H1 (cell line): Measurements from ENCODE around the gene CCDC175. TPM values are rescaled to one million over a fixed set of nuclear protein-coding genes. Genes with fewer than 3 reads are reported as not detected.

Experiments used
- CTCF ChIA-PET: fragments of 300-600 bp; sonication (Branson Sonifier 250); formaldehyde crosslinking; loops from one replicate; lab custom pipeline; 2021; ENCODE audit not compliant: partially characterized antibody; lab: Charles Lee
- POLR2A ChIA-PET: fragments of 300-600 bp; sonication (Branson Sonifier 250); formaldehyde crosslinking; loops from one replicate; lab custom pipeline; 2021; ENCODE audit warnings: inconsistent platforms; ENCODE audit not compliant: partially characterized antibody; lab: Charles Lee
- DNase-seq, 2 experiments: peaks; one replicate each; pipeline versions ENCODE4 v3.0.0 to v3.0.0-alpha.2; 2010 to 2022; ENCODE audit warnings: low spot score in 2 of 2, low read depth in 1 of 2, mixed read lengths in 1 of 2
- FAIRE-seq: peaks from 2 replicates; lab custom pipeline; 2011; peaks lifted over from hg19 to GRCh38; lab: Jason Lieb, UNC
- H2AFZ ChIP-seq: 2 replicates; pipeline ENCODE4 v1.8.1; 2012; ENCODE audit warnings: low read length, inconsistent platforms
- H2AK5ac ChIP-seq: 2 replicates; pipeline ENCODE4 v1.6.1; 2013; ENCODE audit warnings: low read depth, low read length
- H2BK120ac ChIP-seq: replicated peaks from 2 replicates; pipeline ENCODE3; 2013; ENCODE audit warnings: low read depth, low read length, inconsistent platforms
- H2BK12ac ChIP-seq: 2 replicates; pipeline ENCODE4 v1.6.1; 2013; ENCODE audit warnings: low read depth, low read length
- H2BK15ac ChIP-seq: 2 replicates; pipeline ENCODE4 v1.6.1; 2013; ENCODE audit warnings: low read length
- H2BK20ac ChIP-seq: 2 replicates; pipeline ENCODE4 v1.6.1; 2013; ENCODE audit warnings: low read length
- H2BK5ac ChIP-seq: 2 replicates; pipeline ENCODE4 v1.6.1; 2013; ENCODE audit warnings: low read depth, low read length
- H3K14ac ChIP-seq: 2 replicates; pipeline ENCODE4 v1.6.1; 2013; ENCODE audit warnings: inconsistent platforms; ENCODE audit not compliant: insufficient read length
- H3K18ac ChIP-seq: 2 replicates; pipeline ENCODE4 v1.6.1; 2013; ENCODE audit warnings: low read length; ENCODE audit errors: extremely low read depth
- H3K23ac ChIP-seq: 2 replicates; pipeline ENCODE4 v1.6.1; 2013; ENCODE audit warnings: inconsistent platforms; ENCODE audit not compliant: insufficient read length
- H3K23me2 ChIP-seq: 2 replicates; pipeline ENCODE4 v1.6.1; 2013; ENCODE audit warnings: low read depth, low read length
- H3K27ac ChIP-seq: 2 replicates; pipeline ENCODE4 v1.6.1; 2011; ENCODE audit warnings: low read depth, low read length, inconsistent platforms
- H3K27me3 ChIP-seq, 4 experiments: replicated peaks in 1 of 4; 1 replicate in 1 of 4; 2 replicates in 3 of 4; pipeline versions ENCODE4 v1.6.1 to v1.8.1; 2011 to 2013; ENCODE audit warnings: low read length in 3 of 4, mild to moderate bottlenecking in 3 of 4, inconsistent platforms in 2 of 4, mixed read lengths in 2 of 4, moderate library complexity in 1 of 4; ENCODE audit not compliant: control insufficient read depth in 3 of 4, insufficient read depth in 3 of 4; ENCODE audit errors: extremely low read depth in 1 of 4
- H3K36me3 ChIP-seq, 4 experiments: 2 replicates each; pipeline versions ENCODE4 v1.6.1 to v1.8.1; 2011 to 2013; ENCODE audit warnings: mild to moderate bottlenecking in 4 of 4, low read length in 3 of 4, moderate library complexity in 2 of 4, control low read depth in 1 of 4, inconsistent platforms in 1 of 4; ENCODE audit not compliant: insufficient read depth in 4 of 4, control insufficient read depth in 2 of 4
- H3K4ac ChIP-seq: replicated peaks from 2 replicates; pipeline ENCODE3; 2013; ENCODE audit warnings: low read length, low read depth, mixed read lengths, inconsistent platforms; ENCODE audit not compliant: insufficient read length
- H3K4me1 ChIP-seq, 4 experiments: replicated peaks in 1 of 4; 1 replicate in 1 of 4; 2 replicates in 3 of 4; pipeline versions ENCODE4 v1.6.1 to v1.8.1; 2011 to 2013; ENCODE audit warnings: low read length in 3 of 4, inconsistent platforms in 2 of 4, mixed read lengths in 1 of 4; ENCODE audit not compliant: insufficient read depth in 4 of 4, control insufficient read depth in 3 of 4
- H3K4me2 ChIP-seq, 2 experiments: 2 replicates each; pipeline versions ENCODE4 v1.6.1 to v1.8.1; 2011 to 2013; ENCODE audit warnings: low read depth in 2 of 2, low read length in 2 of 2, control low read depth in 1 of 2, inconsistent platforms in 1 of 2, mild to moderate bottlenecking in 1 of 2; ENCODE audit not compliant: insufficient read depth in 1 of 2
- H3K4me3 ChIP-seq, 4 experiments: fragments of 200-600, 300-600 bp in 1 of 4; sonication (generic), shearing (Covaris generic), sonication (Bioruptor Twin) in 1 of 4; 2 replicates each; pipeline versions ENCODE4 v1.5.1 to v1.8.1; 2011 to 2016; ENCODE audit warnings: low read length in 4 of 4, low read depth in 3 of 4, control low read depth in 2 of 4, inconsistent platforms in 2 of 4, mild to moderate bottlenecking in 2 of 4, mixed read lengths in 1 of 4, moderate library complexity in 1 of 4; ENCODE audit not compliant: insufficient read depth in 2 of 4; ENCODE audit errors: extremely low read depth in 1 of 4
- H3K56ac ChIP-seq: replicated peaks from 2 replicates; pipeline ENCODE3; 2013; ENCODE audit warnings: low read depth, mild to moderate bottlenecking, mixed read lengths, low read length, inconsistent platforms; ENCODE audit not compliant: insufficient read length
- H3K79me1 ChIP-seq: 2 replicates; pipeline ENCODE4 v1.6.1; 2013; ENCODE audit warnings: low read depth, low read length, control low read depth
- H3K79me2 ChIP-seq, 2 experiments: 2 replicates each; pipeline versions ENCODE4 v1.6.1 to v1.8.1; 2012 to 2013; ENCODE audit warnings: low read length in 2 of 2, mild to moderate bottlenecking in 2 of 2, inconsistent platforms in 1 of 2; ENCODE audit not compliant: insufficient read depth in 2 of 2, control insufficient read depth in 1 of 2
- H3K9ac ChIP-seq, 4 experiments: replicated peaks in 1 of 4; 1 replicate in 1 of 4; 2 replicates in 3 of 4; pipeline versions ENCODE4 v1.6.1 to v1.8.1; 2011 to 2013; ENCODE audit warnings: low read depth in 3 of 4, low read length in 3 of 4, control low read depth in 2 of 4, mild to moderate bottlenecking in 2 of 4, moderate library complexity in 2 of 4, inconsistent platforms in 1 of 4; ENCODE audit errors: extremely low read depth in 1 of 4
- H3K9me3 ChIP-seq, 2 experiments: 2 replicates each; pipeline versions ENCODE4 v1.6.1 to v1.8.1; 2012 to 2013; ENCODE audit warnings: mild to moderate bottlenecking in 2 of 2, moderate library complexity in 2 of 2, control low read depth in 1 of 2, inconsistent platforms in 1 of 2, low read depth in 1 of 2, low read length in 1 of 2, mixed read lengths in 1 of 2; ENCODE audit not compliant: insufficient read depth in 2 of 2
- H4K20me1 ChIP-seq, 2 experiments: replicated peaks in 1 of 2; 2 replicates each; pipeline versions ENCODE3 to v1.8.1; 2011 to 2013; ENCODE audit warnings: inconsistent platforms in 2 of 2, low read length in 2 of 2, mild to moderate bottlenecking in 1 of 2; ENCODE audit not compliant: insufficient read depth in 2 of 2, control insufficient read depth in 1 of 2
- H4K5ac ChIP-seq: 2 replicates; pipeline ENCODE4 v1.6.1; 2013; ENCODE audit warnings: low read length, low read depth, mixed read lengths, inconsistent platforms; ENCODE audit not compliant: insufficient read length
- H4K8ac ChIP-seq: 2 replicates; pipeline ENCODE4 v1.8.0; 2013; ENCODE audit warnings: mild to moderate bottlenecking, moderate library complexity, low read length, inconsistent platforms; ENCODE audit not compliant: insufficient read depth; ENCODE audit errors: extremely low read depth
- H4K91ac ChIP-seq: replicated peaks from 2 replicates; pipeline ENCODE3; 2013; ENCODE audit warnings: low read length, mixed read lengths, inconsistent platforms; ENCODE audit not compliant: insufficient read length
- ASH2L ChIP-seq: fragments of 200-600, 300-600 bp; sonication (generic); IDR thresholded peaks from one replicate; pipeline ENCODE4 v1.7.1; 2017; ENCODE audit warnings: low read length
- ATF2 ChIP-seq: IDR thresholded peaks from 2 replicates; pipeline ENCODE4 v1.6.1; 2012; ENCODE audit warnings: low read length, inconsistent platforms
- BACH1 ChIP-seq: IDR thresholded peaks from 2 replicates; pipeline ENCODE4 v1.6.1; 2012; ENCODE audit warnings: low read length, improper control_type of control experiment
- BRCA1 ChIP-seq: IDR thresholded peaks from 2 replicates; pipeline ENCODE4 v1.6.1; 2012; ENCODE audit warnings: low read depth, low read length, improper control_type of control experiment
- CEBPB ChIP-seq: IDR thresholded peaks from 2 replicates; pipeline ENCODE4 v1.6.1; 2012; ENCODE audit warnings: low read depth, low read length
- CHD1 ChIP-seq: IDR thresholded peaks from 2 replicates; pipeline ENCODE4 v1.6.1; 2012; ENCODE audit warnings: low read depth, low read length, improper control_type of control experiment
- WGBS, 2 experiments: shearing (Covaris generic) in 1 of 2; methylation state at CpG; one replicate each; pipeline versions ENCODE4 v1.1.6 to v1.1.7; 2013 to 2015; ENCODE audit warnings: low lambda C conversion rate in 2 of 2, mixed read lengths in 2 of 2, inconsistent platforms in 1 of 2, low coverage in 1 of 2, missing lambda C conversion rate in 1 of 2; ENCODE audit not compliant: insufficient replicate concordance in 2 of 2, insufficient coverage in 1 of 2, insufficient read length in 1 of 2; ENCODE audit errors: extremely low coverage in 1 of 2, missing lambda C conversion rate in 1 of 2; 5-methylcytosine and 5-hydroxymethylcytosine counted together
- polyA plus RNA-seq, 7 experiments: library from polyadenylated mRNA; depleted of rRNA in 3 of 7; stranded (reverse) in 5 of 7; unstranded in 2 of 7; fragments of >200 nt in 5 of 7; fragments of 200-250 nt in 2 of 7; gene quantifications; 1 replicate in 5 of 7; 2 replicates in 1 of 7; 4 replicates in 1 of 7; pipeline versions ENCODE4 v1.2.1 to v1.2.3, GENCODE V29; 2011 to 2013; ENCODE audit warnings: missing spikeins in 2 of 7, mixed read lengths in 2 of 7
- total RNA-seq: library from RNA; stranded (reverse); fragmentation: NEBNext Ultra II Directional; extraction: Animal tissue kit (Norgen Biotek cat#: 25700); gene quantifications from 2 replicates; pipeline ENCODE4 v1.2.1, GENCODE V29; 2021

CCDC175 gene
- total and polyA plus RNA-seq, 2 of the 8 experiments (the other 6 are each of a cell fraction or from before 2014, with no cell fraction given), result 0.19 TPM; not detected in 1

GRCh38 chr14:59532419-59532818 is 44.2 kb downstream of the CCDC175 start:
- no peak overlapping the region for H2BK5ac ChIP-seq
- H3K23me2 ChIP-seq, result no peaks in the 10 kb centered on the region
- no peak overlapping the region for H3K4me3 ChIP-seq
- H4K20me1 ChIP-seq, result no peaks in the 10 kb centered on the region
- no peaks in the 10 kb centered on the region for H3K4me1 ChIP-seq
- H2AK5ac ChIP-seq, result no peak overlapping the region
- no peak overlapping the region for H3K14ac ChIP-seq
- no peaks in the 10 kb centered on the region for H3K79me1 ChIP-seq
- no peak overlapping the region for H2BK12ac ChIP-seq
- POLR2A ChIA-PET, result no interaction called here
- no peak overlapping the region for H4K91ac ChIP-seq
- no peaks in the 10 kb centered on the region for H3K9me3 ChIP-seq
- H2AFZ ChIP-seq, result no peak overlapping the region
- H3K27ac ChIP-seq, result no peak overlapping the region
- H3K23ac ChIP-seq, result no peak overlapping the region
- 0 out of 7 replicates have a peak overlapping the region, but pooled peaks of 1 of the 4 experiments have one; percentile 2 for H3K9ac ChIP-seq
- no peak overlapping the region for H4K8ac ChIP-seq
- CTCF ChIA-PET, result no interaction called here
- DNase-seq (no peak), FAIRE-seq (no peak)
- no peak overlapping the region for H3K56ac ChIP-seq
- H2BK20ac ChIP-seq, result no peak overlapping the region
- H2BK120ac ChIP-seq, result no peak overlapping the region
- H4K5ac ChIP-seq, result no peak overlapping the region
- H3K4ac ChIP-seq, result no peak overlapping the region
- 100% methylated on average over 1 of the region's 1 CpG; no CpG with 5 or more reads in 1 of the 2 experiments for WGBS, 2 experiments
- H3K79me2 ChIP-seq, result no peaks in the 10 kb centered on the region
- no peak for TF ChIP-seq ASH2L
- TF ChIP-seq BRCA1, result no peak
- TF ChIP-seq ATF2, result no peak
- no peak for TF ChIP-seq CHD1
- TF ChIP-seq CEBPB, result no peak
- TF ChIP-seq BACH1, result no peak
- H2BK15ac ChIP-seq, result no peak overlapping the region
- no peak overlapping the region for H3K18ac ChIP-seq
- no peaks in the 10 kb centered on the region for H3K27me3 ChIP-seq
- no peak overlapping the region for H3K4me2 ChIP-seq
- no peaks in the 10 kb centered on the region for H3K36me3 ChIP-seq
